ENCODE data around the gene HSPD1. TPM values are rescaled to one million over a fixed set of nuclear protein-coding genes. Genes with fewer than 3 reads are reported as not detected.
"Not testable (repeated sequence)": the region's sequence is repeated elsewhere in the genome, so short reads cannot be mapped to it uniquely, and the experiment has no call there.

Gene HSPD1
- total and polyA plus RNA-seq, 5 experiments from 2014 or later, result 101 to 140 (median 134) TPM

DNA sequence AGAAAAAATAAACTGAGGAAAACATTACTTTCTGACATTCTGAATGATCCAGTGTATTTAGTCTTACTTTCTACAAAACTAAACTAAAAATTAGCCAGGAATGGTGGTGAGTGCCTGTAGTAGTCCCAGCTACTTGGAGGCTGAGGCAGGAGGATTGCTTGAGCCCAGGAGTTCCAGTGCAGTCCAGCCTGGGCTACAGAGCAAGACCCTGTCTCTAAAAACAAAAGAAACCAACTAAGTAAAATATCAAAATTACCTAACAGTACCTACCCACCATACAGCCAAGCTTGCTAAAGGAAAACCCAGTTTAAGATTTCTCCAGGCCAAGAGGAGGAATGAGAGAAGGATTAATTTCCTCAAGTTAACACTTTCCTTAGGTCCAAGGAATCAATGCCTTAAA is 2.9 kb downstream of the HSPD1 start:
- Mint-ChIP-seq H3K36me3 (peaks cover 4 to 70% (median 25%) of the 10 kb centered on the region in 3 donors), H3K4me3 (peak overlapping the region in 9 of 10 donors; percentile 16 to 98 (median 46))
- ATAC-seq, result no peak

DNA sequence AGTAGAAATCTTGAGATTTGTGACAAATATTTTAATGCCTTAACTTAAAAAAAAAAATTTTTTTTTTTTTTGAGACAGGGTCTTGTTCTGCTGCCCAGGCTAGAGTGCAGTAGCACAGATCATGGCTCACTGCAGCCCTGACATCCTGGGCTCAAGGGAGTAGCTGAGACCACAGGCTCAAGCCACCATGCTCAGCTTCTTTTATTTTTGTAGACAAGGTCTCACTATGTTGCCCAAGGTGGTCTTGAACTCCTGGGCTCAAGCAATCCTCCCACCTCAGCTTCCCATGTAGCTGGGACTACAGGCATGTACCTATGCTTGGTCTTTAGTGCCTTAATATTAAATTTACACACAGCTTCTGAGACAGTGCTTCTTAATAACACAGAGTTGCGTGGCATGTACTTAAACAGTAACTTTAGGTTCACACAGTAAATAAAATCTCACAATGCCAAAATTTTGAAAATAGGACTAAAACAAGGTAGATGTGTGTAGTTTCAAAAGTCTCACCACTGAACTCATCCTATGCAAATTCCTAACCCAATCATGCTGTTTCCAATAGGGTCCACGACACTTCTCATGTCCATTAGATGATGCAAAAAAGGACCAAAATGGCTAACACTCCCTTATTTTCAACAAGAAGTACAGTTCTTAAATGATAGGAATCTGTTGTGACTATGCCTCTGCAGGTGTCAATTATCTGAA is 4.1 kb downstream of the HSPD1 start:
- H3K9me3 Mint-ChIP-seq, result no peaks in the 10 kb centered on the region
- no peak for DNase-seq
- no peaks in the 10 kb centered on the region for H3K27me3 Mint-ChIP-seq
- no peak for ATAC-seq
- H3K27ac Mint-ChIP-seq, result peak overlapping the region in 6 of 10 donors; percentile 30 to 98 (median 73)
- peaks cover 4 to 73% (median 29%) of the 10 kb centered on the region in 3 donors for H3K36me3 Mint-ChIP-seq
- POLR2A ChIA-PET, result interaction anchor here (0.6 to 1.7 kb wide), 3 partner anchors 60 to 696 kb away, joined by 3 to 6 read pairs (median 5); partner anchors contain the start of genes GTF3C3, MARS2 and SF3B1
- peaks cover 15 to 48% (median 36%) of the 10 kb centered on the region in 4 donors for H3K4me1 Mint-ChIP-seq
- H3K4me3 Mint-ChIP-seq, result peak overlapping the region in 2 of 10 donors; percentile 14 to 95

More for the DNA sequence above, 2.9 kb downstream of the HSPD1 start:
- POLR2A ChIA-PET, result interaction anchor here (1.0 to 1.7 kb wide), 3 partner anchors 62 to 209 kb away, joined by 3 to 6 read pairs (median 5); partner anchors contain the start of genes MARS2 and SF3B1
- DNase-seq, result no peak
- Mint-ChIP-seq H3K9me3 (no peaks in the 10 kb centered on the region), H3K27me3 (no peaks in the 10 kb centered on the region), H3K27ac (peak overlapping the region in 9 of 10 donors; percentile 61 to 98 (median 74)), H3K4me1 (peaks cover 20 to 59% (median 46%) of the 10 kb centered on the region in 4 donors)

DNA sequence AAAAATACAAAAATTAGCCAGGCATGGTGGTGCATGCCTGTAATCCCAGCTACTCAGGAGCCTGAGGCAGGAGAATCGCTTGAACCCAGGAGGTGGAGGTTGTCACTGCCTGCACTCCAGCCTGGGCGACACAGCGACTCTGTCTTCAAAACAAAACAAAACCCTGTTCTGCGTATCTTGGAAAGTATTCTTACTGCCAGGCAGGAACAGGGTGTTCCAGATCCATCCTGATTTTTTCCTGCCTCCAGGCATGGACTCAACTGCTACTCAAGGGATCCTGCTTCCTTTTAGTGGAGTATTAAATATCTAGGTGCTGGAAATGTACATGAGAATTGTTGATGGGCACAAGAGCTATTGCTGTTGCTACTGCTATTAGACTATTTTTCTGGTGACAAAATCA is 12.3 kb downstream of the HSPD1 start:
- no peak for ATAC-seq
- POLR2A ChIA-PET, result interaction anchor here (2.4 kb wide), 1 partner anchor 29 kb away, joined by 6 read pairs; the partner anchor contains the start of gene MOB4
- Mint-ChIP-seq H3K27ac (peak overlapping the region in 3 of 10 donors; percentile 0 to 47 (median 28)), H3K4me3 (no peak overlapping the region), H3K9me3 (peaks cover 0 to 17% (median 4%) of the 10 kb centered on the region in 9 donors), H3K27me3 (no peaks in the 10 kb centered on the region), H3K36me3 (peaks cover 0 to 83% (median 49%) of the 10 kb centered on the region in 3 donors), H3K4me1 (peaks cover 0 to 6% (median 0%) of the 10 kb centered on the region in 4 donors)
- no peak for DNase-seq

DNA sequence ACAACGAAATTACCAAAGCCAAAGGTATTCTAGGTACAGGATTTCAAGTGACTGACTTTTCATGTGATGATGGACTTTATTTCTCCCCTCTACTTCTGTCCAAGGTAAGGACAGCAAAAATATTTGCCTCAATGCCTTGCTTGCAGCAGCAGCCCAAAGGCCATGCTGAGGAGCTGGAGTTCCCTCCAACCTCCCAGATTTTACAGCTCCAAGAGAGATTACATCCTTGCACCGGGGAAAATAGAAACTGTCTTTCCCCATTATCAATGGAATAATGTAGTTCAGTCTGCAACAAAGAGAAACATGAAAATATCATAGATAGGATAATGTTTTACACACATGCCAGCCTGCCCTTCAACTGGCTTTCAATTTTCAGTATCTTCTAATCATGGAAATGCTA is 13.5 kb downstream of the HSPD1 start:
- H3K27ac Mint-ChIP-seq, result peak overlapping the region in 7 of 10 donors; percentile 5 to 66 (median 48)
- POLR2A ChIA-PET, result no interaction called here
- no peak overlapping the region for H3K4me3 Mint-ChIP-seq
- ATAC-seq (no peak), DNase-seq (no peak)
- peaks cover 0 to 17% (median 4%) of the 10 kb centered on the region in 9 donors for H3K9me3 Mint-ChIP-seq
- H3K36me3 Mint-ChIP-seq, result peaks cover 0 to 74% (median 55%) of the 10 kb centered on the region in 3 donors
- H3K4me1 Mint-ChIP-seq, result peaks cover 0 to 4% (median 0%) of the 10 kb centered on the region in 4 donors
- H3K27me3 Mint-ChIP-seq, result no peaks in the 10 kb centered on the region

DNA sequence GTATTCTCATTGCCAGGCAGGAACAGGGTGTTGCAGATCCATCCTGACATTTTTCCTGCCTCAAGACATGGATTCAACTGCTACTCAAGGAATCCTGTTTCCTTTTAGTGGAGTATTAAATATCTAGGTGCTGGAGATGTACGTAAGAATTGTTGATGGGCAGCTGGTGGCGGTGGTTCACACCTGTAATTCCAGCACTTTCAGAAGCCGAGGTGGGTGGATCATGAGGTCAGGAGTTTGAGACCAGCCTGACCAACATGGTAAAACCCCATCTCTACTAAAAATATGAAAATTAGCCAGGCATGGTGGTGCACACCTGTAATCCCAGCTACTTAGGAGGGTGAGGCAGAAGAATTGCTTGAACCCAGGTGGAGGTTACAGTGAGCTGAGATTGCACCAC is 15.4 kb downstream of the HSPD1 start:
- not testable (repeated sequence) for DNase-seq, ATAC-seq, H3K4me1 Mint-ChIP-seq, H3K27me3 Mint-ChIP-seq, H3K4me3 Mint-ChIP-seq
- peaks cover 6 to 65% (median 54%) of the 10 kb centered on the region in 3 donors for H3K36me3 Mint-ChIP-seq
- peaks cover 0 to 17% (median 4%) of the 10 kb centered on the region in 9 donors for H3K9me3 Mint-ChIP-seq
- POLR2A ChIA-PET, result interaction anchor here (0.6 to 1.5 kb wide), 4 partner anchors 16 to 84 kb away, joined by 3 to 11 read pairs (median 4); partner anchors contain the start of genes COQ10B, HSPD1 and HSPE1
- peak overlapping the region in 3 of 10 donors; percentile 25 to 41 (median 39) for H3K27ac Mint-ChIP-seq

DNA sequence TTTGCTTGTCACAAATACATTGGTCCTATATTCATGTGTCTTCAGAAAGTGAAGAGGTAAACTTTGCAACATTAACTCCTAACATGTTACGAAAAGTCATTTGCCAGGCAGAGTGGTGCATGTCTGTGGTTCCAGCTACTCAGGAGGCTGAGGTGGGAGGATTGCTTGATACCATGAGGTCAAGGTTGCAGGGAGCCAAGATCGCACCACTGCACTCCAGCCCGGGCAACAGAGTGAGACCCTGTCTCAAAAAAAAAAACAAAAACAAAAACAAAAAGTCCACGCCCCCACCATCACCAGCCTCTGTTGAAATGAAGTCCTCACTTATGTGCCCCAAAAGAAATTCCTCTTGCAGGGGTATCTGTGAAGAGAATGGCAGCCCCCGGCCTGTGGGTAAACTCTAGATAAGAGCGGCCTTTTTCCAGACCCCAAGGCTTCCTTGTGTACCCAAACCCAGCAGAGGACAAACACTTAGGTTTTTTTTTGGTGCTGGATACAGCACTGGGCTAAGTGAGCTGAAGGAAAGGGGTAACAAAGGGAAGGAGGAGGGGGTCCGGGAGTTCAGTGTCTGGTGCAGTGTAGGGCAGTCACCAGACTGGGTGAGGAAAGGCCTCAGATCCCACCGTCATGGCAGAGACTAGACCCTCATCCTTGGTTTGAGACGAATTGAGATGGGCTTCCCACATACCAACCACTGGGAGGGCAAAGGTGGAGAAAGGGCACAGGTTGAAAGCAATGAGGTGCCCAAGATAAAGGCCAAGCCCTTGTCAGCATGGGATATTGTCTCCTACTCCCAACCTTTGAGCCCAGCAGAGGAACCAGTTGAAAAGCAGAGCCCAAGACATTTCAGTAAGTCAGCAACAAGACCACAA is 19.2 kb downstream of the HSPD1 start:
- no peaks in the 10 kb centered on the region for H3K27me3 Mint-ChIP-seq
- POLR2A ChIA-PET, result interaction anchor here (0.6 to 1.2 kb wide), 2 partner anchors 44 to 74 kb away, joined by 3 to 4 read pairs; no protein-coding TSS in a partner anchor
- DNase-seq (no peak), ATAC-seq (peak in 1 of 2 donors; percentile 15)
- H3K9me3 Mint-ChIP-seq, result peaks cover 0 to 17% (median 4%) of the 10 kb centered on the region in 9 donors
- H3K4me3 Mint-ChIP-seq, result no peak overlapping the region
- H3K36me3 Mint-ChIP-seq, result peaks cover 6 to 61% (median 49%) of the 10 kb centered on the region in 3 donors
- peak overlapping the region in 4 of 10 donors; percentile 52 to 68 (median 61) for H3K27ac Mint-ChIP-seq
- peaks cover 0 to 4% (median under 1%) of the 10 kb centered on the region in 4 donors for H3K4me1 Mint-ChIP-seq

DNA sequence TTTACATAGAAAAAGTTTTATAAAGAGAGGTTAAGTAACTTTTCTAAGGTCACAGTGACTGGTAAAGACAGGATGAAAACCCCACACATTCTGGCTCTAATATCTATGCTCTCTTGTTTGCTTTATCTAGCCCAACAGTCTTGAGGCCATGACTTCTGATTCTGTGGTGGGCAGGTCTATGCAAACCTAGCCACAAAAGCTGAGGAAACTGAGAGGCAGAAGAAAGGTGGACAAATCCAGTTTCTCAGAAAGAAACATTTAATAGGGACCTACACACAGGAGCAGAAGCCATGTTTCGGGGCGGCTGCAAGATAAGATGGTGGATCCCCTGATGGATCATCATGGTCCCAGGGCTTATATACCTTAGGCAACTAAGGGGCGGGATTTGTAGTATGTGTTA is 21.8 kb downstream of the HSPD1 start:
- Mint-ChIP-seq H3K4me3 (no peak overlapping the region), H3K9me3 (peaks cover 0 to 5% (median 0%) of the 10 kb centered on the region in 9 donors), H3K27ac (peak overlapping the region in 2 of 10 donors; percentile 10 to 74), H3K27me3 (no peaks in the 10 kb centered on the region), H3K4me1 (peaks cover 0 to 2% (median under 1%) of the 10 kb centered on the region in 4 donors), H3K36me3 (peaks cover 8 to 69% (median 46%) of the 10 kb centered on the region in 3 donors)
- DNase-seq, result no peak
- no peak for ATAC-seq
- POLR2A ChIA-PET, result interaction anchor here (0.6 kb wide), 1 partner anchor 11 kb away, joined by 3 read pairs; no protein-coding TSS in a partner anchor

DNA sequence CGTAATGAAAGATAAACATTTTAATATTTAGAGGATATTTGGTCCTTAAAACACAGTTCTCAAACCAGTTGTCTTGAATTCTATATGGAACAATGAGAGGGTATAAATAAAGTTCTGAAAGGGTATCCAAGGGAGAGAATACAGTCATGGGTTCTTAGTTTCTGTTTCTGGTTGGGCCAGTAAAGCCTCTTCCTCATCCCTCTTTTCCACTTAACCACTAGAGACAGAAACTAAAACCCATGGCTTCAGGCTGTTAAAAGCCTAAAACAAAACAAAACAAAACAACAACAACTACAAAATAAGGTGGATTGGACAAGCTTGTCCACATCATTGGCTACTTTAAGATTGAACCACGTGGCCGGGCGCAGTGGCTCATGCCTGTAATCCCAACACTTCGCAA is 27.5 kb downstream of the HSPD1 start:
- Mint-ChIP-seq H3K4me1 (peaks cover 0 to 4% (median 2%) of the 10 kb centered on the region in 4 donors), H3K4me3 (no peak overlapping the region), H3K27ac (peak overlapping the region in 3 of 10 donors; percentile 61 to 79 (median 78)), H3K27me3 (no peaks in the 10 kb centered on the region), H3K9me3 (no peaks in the 10 kb centered on the region), H3K36me3 (peaks cover 4 to 86% (median 31%) of the 10 kb centered on the region in 3 donors)
- POLR2A ChIA-PET, result interaction anchor here (0.7 kb wide), 1 partner anchor 155 kb away, joined by 4 read pairs; no protein-coding TSS in a partner anchor
- ATAC-seq (no peak), DNase-seq (no peak)

DNA sequence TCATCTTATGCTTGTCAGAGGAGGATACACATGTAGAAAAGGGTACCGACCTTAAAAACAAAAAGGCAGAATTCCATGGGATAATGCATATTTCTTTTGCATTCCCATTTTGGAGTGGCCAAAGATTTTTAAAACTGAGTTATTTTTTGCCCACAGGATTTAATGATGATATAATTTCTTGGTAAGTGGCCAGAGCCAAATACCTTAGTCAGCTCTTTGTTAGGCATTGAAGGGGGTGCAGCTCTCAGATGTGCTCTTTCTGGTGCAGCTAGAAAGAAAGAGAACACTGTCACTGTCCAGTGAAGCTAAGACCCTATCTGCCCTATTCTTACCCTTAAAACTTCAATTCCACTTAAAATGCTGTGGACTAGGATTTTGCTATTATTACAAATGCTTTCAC is 35.5 kb downstream of the HSPD1 start:
- ATAC-seq (no peak), DNase-seq (no peak)
- H3K27me3 Mint-ChIP-seq, result no peaks in the 10 kb centered on the region
- H3K4me1 Mint-ChIP-seq, result peaks cover 6 to 22% (median 10%) of the 10 kb centered on the region in 4 donors
- peak overlapping the region in 2 of 10 donors; percentile 61 to 70 for H3K27ac Mint-ChIP-seq
- no peaks in the 10 kb centered on the region for H3K9me3 Mint-ChIP-seq
- H3K4me3 Mint-ChIP-seq, result no peak overlapping the region
- POLR2A ChIA-PET, result interaction anchor here (1.1 kb wide), 1 partner anchor 34 kb away, joined by 3 read pairs; no protein-coding TSS in a partner anchor
- H3K36me3 Mint-ChIP-seq, result peaks cover 0 to 91% (median 26%) of the 10 kb centered on the region in 3 donors

DNA sequence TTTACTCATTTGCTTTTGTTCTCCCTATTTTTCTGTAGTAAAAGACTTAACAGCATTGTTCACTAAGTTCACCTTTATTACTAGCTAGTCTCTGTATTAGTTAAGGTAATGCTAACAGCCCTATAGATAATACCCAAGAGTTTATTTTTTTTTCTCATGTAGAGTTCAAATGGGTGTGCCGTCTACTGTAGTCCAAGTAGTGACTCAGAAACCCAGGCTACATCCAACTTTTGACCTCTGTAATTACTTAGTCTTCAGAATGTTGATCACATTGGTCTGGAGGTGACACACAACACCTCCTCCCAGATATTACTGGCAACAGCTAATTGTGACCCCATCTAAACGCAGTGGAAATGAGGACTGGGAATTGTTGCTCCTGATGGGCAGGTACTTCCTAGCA is 38.6 kb downstream of the HSPD1 start:
- H3K9me3 Mint-ChIP-seq, result no peaks in the 10 kb centered on the region
- H3K4me1 Mint-ChIP-seq, result peaks cover 11 to 42% (median 31%) of the 10 kb centered on the region in 4 donors
- H3K36me3 Mint-ChIP-seq, result peaks cover 0 to 77% (median 15%) of the 10 kb centered on the region in 3 donors
- POLR2A ChIA-PET, result interaction anchor here (0.5 kb wide), 1 partner anchor 49 kb away, joined by 10 read pairs; no protein-coding TSS in a partner anchor
- no peaks in the 10 kb centered on the region for H3K27me3 Mint-ChIP-seq
- no peak overlapping the region for H3K4me3 Mint-ChIP-seq
- no peak for ATAC-seq
- DNase-seq, result no peak
- peak overlapping the region in 1 of 10 donors; percentile 53 for H3K27ac Mint-ChIP-seq

DNA sequence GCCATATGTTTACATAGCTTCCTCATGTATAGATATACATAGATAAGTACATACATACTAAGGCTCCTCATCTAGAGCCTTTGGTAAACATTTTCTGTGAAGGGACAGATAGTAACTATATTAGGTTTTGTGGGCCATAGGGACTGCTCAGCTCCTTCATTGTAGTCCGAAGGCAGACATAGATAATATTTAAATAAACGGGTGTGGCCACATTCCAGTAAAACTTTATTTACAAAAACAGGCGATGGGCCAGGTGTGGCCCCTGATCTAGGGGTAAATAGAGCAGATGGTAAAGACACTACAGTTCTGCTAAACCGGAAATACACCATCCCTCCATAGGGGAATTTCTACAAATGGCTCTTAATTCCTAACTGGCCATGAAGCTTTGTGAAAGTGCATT is 39.0 kb downstream of the HSPD1 start:
- no peak for DNase-seq
- Mint-ChIP-seq H3K27ac (peak overlapping the region in 2 of 10 donors; percentile 45 to 53), H3K36me3 (peaks cover 0 to 72% (median 15%) of the 10 kb centered on the region in 3 donors), H3K4me1 (peaks cover 13 to 45% (median 34%) of the 10 kb centered on the region in 4 donors), H3K9me3 (no peaks in the 10 kb centered on the region), H3K27me3 (no peaks in the 10 kb centered on the region), H3K4me3 (no peak overlapping the region)
- POLR2A ChIA-PET, result interaction anchor here (0.5 kb wide), 1 partner anchor 48 kb away, joined by 10 read pairs; no protein-coding TSS in a partner anchor
- no peak for ATAC-seq
